ENCODE measurements around the gene TAS1R3.

TAS1R3 gene

DNA sequence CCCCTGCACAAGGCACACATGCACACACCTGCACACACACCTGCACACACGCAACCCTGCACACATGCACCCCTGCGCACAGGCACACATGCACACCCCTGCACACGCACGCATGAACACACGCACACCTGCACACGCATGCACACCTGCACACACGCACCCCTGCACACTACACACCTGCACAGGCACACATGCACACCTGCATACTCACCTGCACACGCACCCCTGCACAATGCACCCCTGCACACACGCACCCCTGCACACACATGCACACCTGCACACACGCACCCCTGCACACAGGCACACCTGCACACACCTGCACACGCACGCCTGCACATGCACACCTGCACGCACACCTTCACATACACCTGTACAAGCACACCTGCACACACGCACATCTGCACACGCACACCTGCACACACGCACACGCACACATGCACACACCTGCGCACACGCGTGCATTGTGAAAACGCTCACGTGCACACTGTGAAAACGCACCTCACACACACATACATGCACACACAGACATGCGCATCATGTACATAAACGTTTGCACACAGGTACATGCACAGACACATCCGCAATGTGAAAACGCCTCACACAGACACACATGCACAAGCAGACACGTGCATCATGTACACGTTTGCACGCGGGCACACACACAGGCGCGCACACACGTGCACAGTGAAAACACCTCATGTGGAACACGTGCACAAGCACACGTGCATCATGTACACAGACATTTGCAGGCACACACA is 9.9 kb downstream of the TAS1R3 start:
- DNase-seq: no peak

DNA sequence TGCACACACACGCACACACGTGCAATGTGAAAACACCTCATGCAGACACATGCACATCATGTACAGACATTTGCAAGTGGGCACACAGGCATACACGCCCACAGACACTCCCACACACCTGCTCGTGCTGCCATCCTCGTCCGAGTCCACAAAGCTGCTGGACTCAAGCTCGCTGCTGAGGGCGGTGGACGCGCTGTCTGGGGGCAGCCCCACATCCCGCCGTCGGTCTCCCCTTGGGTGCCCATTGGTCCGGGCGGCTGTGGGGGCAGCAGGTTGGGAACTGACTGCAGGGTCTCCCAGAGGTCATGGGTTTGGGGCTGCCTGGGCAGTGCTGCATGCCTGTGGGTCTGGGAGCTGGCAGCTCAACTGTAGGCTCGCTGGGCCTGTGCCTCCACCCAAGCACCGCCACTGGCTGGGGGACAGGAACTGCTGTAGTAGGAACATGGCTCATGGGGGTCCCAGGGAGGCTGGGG is 10.5 kb downstream of the TAS1R3 start:
- DNase-seq: no peak

DNA sequence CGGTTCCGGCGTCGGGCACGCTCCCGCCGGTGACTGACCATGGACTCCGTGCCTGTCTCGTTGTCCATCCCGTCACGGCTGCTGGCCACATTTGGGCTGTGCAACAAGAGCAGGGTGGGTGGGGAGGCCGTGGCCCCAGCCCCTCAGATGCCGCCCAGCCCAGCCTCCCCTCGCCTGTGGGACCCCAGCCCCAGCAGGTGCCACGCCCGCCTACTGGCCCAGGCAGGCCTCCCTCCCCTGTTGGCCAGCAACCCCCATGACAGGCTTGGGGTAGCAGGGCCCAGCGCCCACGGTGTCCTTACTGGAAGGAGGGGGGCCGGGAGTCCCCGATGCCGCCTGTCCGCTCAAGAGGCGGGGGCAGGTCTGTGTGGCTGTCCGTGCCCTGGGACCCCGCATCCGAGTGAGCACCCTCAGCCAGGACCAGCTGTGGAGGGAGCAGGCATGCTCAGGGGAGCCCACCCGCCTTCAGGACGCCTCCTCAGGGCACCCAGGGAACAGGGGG is 11.0 kb downstream of the TAS1R3 start:
- no peak for DNase-seq

DNA sequence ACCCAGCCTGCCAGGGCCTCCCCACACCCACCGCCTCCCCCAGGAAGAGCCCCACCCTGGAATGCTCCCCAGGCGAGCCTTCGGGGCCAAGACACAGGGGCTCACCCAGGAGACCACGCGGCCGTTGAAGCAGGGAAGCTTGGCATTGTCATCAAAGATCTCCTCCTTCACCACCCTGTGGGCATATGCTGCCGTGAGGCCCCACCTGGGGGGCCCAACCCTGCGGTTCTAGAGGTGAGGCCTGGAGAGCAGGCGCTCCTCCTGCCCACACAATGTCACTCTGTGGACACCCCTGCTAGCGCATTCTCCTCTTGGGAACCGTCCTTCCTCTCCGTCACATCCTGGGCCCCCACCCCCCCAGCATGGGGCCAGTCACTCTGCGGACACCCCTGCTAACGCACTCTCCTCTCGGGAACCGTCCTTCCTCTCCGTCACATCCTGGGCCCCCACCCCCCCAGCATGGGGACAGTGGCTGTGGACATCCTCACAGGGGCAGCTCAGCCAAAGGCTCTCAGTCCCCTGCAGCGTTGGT is 11.6 kb downstream of the TAS1R3 start:
- DNase-seq: no peak

DNA sequence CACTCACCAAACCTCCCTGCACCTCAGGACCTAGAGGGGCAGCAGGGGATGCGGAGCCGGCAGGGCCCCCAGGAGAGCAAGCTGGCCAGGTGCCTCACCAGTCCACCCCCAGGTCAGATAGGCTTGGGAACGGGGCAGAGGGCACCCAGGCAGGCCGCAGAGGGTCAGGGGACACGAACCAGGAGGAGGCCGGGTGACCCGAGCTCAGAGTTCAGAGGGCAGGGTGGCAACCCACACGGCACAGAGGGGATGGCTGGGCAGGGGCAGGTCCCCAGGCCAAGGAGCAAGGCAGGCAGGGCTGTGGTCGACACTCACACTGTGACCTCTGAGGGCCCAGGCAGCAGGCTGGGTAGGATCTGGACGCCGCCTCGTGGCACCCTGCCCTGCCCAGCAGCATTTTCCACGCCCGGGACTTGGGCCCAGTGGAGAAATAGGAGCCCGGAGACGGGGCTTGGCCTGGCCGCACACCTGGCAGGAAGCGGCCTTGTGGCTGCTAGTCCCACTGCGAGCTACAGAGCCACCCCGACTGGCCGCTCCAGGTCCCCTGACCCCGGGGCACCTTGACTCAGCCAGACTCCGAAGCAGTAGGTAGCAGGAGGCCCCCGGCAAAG is 12.8 kb downstream of the TAS1R3 start:
- no peak for DNase-seq

DNA sequence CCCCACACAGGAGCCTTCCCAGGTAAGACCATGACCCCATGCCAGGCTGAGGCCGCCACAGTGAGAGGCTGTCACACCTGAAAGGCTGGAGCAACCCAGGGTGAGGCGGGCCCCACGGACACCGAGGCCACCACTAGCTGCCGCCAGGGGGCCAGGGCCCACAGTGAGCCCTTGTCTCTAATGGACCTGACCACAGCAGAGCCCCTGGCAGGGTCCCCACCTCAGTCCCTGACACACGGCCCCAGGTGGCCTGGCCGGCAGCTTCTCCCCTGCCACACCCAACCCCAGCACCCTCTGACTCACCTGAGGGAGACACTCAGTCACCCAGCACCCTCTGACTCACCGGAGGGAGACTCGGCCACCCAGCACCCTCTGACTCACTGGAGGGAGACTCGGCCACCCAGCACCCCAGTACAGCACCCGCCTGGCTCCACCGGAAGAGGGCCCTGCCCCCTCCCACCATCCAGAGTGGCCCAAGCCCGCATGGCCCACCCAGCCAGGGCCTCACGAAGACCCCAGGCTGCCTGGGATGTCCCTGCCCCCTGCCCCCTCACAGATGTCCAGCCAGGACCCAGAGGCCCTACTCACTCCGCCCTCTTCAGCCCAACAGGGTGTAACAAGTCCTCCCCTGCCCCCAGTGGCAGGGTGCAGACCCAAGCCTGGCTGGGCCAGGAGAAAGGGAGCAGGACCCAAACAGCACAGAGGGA is 13.7 kb downstream of the TAS1R3 start:
- DNase-seq: no peak

DNA sequence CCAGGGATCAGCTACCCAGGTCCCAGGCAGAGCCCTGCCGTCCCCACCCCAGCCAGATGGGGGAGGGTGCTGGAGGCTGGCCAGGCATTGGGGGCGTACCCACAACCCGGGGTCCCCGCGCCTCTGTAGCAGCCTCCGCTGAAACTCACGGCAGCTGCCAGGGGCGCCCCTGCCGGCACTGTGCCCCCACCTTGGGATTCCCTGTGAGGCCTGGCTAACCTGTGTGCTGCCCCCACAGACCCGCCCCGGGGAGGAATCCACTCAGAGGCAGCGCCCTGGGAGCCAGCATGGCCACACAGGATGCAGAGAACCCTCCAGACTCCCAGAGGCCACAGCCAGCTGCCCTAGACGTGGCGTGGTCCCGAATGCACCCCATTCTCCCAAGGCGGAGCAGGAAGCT is 14.3 kb downstream of the TAS1R3 start:
- no peak for DNase-seq

DNA sequence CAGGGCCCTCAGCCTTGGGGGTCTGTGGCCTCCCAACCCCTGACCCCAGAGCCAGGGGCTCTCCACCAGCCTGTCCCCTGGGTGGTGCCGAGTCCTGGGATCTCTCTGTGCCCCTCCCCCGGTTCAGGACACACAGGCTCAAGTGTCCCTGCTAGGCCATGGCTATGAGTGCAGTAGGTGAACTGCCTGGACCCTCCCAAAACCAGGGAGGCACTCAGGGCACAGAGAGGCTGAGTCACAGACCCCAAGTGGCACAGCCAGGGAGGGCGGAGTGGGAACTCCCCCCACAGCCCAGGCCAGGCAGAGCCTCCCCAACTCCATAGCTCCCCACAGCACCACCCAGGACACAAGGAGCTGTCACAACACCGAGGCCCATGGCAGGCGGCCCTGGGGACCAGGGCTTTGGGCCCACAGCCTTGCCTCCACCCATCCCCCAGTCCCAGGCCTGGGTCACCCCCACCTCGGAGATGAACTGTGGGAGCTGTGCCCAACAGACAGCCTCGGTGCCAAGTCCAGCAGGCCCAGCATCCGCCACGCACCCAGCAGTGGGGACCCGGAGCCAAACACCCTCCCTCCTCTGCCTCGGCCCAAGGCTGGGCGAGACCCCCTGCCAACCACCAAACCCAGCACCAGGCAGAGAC is 14.9 kb downstream of the TAS1R3 start:
- DNase-seq: no peak

DNA sequence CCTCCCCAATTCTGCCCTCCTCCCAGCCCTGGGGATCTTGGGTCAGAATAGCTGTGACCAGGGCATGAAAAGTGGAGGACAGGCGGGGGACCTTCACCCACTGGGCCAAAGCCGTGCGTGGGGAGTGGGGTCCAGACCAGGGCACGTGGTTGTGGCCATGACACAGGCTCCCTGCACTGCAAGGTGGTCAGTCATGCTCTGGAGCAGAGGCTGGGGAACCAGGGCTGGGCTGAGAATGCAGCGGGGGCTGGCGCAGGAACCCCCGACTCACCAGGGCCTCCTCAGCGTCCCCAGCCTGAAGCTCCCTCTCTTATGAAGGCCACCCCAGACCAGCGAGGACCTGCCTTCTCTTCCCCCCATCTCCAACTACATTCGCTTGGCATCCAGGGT is 15.4 kb downstream of the TAS1R3 start:
- DNase-seq: no peak

DNA sequence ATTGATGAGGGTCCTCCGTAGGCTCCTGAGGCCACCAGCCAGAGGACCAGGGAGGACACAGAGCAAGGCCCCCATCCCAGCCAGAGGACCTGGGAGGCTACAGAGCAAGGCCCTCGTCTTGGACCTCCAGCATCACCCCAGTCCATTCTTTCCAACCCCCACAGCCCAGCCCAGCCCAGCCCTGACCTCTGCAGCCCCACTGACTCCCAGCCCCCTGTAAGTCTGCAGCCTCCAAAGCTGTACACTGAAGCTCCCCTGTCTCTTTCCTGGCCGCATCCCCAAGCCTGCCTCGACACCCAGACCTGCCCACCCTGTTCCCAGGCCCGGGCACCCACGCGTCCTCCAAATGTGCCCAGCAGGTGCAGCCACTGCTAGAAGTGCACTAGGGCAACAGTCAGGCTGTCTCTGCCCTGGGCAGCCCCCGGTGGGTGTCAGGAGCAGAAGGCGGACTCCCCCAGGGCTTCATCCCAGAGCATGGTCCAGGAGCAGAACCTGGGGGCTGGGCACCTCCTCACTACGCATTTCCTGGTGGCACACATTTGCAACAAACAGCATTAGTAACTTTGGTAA is 16.0 kb downstream of the TAS1R3 start:
- DNase-seq: no peak

DNA sequence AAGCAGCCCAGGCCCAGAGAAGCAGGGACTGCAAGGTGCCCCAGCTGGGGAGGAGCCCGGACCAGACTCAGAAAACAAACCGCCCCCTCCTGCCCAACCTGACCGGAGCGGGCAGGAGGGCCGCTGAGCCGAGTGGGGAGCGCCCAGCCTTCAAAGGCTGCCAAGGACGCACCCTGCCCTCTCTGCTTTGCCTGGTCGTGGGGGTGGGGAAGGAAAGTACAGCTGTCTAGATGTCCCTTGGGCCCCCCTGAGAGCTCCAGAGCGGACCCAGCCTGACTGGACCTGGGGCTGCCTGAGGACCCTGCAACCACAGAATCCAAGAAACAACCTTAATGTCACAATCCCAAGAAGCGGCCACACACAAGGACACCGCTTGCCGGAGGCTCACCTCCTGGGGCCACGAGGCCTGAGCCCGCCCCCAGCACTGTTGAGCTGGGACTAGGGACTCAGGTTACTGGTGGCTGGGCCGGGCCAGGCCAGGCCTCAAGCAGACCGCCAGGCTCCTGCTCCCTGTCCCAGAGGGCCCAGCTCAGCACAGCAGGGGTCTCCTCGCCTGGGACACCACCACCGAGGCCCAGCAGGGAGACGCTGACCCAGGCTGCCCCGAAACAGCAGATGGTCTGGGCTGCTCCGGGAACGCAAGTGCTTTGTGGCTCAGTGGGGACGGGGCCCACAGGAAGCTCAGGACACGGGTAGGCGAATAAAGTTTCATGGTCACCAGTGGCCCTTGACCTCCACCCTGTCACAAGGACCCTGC is 16.8 kb downstream of the TAS1R3 start:
- no peak for DNase-seq

DNA sequence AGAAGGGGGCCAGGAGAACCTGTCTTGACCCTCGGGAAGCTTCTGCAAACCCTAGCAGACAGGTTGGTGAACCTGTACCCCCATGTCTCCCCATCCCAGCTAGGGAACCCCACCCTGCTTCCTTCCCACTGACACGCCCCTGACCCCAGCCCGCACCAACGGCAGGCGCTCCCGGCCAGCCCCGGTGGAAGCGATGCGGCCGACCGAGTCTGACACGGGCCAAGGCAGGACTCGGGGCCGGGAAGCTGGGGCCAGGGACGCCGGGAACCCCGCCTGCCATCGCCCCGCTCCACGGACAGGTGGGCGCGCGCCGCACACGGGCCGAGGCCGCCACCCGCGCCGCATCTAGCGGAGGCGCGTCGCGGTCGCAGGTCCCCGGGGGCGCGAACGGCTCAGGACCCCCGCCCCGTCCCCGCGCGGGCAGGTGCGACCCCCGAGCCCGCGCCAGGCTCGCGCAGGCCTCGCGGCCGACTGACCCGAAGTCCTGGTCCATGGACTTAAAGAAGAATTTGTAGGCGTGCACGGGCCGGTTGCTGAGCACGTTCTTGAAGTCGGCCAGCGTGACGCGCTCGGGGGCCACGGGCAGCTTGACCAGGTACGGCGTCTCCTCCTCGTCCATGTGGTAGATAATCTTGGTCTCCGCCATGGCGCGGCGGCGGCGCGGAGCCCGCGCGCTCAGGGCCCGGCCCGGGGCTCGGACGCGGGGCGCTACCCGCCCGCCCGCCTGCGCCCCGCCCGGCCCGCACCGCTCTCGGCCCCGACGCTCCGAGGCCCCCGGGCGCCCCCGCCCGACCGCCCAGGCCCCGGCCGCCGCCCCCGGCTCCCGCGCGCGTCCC is 17.6 kb downstream of the TAS1R3 start:
- no peak for DNase-seq

DNA sequence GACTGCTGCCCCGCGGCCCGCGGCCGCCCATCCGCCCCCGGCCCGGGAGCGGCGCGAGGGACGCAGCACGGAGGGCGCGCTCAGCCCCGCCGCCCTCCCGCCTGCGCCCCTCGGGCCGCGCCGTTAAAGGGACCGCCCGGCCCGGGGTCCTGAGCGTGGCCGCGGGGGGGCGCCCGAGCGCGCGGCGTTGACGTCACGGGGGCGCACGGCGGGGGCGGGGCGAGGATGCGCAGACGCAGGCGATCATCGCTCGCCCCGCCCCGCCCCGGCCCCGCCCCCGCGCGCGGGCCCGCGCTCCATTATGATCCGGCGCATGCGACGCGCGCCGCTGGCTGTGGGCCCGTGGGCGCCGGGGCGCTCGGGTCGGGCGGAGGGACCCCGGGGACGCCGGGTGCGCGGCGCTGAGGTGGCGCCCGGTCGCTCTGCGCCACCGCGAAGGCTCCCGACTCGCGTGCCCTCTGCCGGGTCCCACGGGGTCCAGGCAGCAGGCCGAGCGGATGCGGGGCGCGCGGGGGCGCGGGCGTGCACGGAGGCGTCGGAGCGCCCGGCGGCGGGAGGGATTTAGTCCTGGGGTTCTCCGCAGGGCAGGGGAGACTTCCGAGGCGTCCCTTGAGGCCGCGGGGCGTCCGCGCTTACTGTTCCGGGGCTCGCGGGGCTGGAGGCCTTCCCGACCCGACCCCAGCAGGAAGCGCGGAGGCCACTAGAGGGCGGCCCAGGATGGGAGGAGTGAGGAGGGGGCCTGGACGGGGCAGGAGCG is 18.4 kb downstream of the TAS1R3 start, which contains the start of gene DVL1:
TSS of gene DVL1 (minus strand) at position 163 of the 757 bp plus-strand sequence. CDS start 353 bp downstream, outside the sequence.
- no peak for DNase-seq

DNA sequence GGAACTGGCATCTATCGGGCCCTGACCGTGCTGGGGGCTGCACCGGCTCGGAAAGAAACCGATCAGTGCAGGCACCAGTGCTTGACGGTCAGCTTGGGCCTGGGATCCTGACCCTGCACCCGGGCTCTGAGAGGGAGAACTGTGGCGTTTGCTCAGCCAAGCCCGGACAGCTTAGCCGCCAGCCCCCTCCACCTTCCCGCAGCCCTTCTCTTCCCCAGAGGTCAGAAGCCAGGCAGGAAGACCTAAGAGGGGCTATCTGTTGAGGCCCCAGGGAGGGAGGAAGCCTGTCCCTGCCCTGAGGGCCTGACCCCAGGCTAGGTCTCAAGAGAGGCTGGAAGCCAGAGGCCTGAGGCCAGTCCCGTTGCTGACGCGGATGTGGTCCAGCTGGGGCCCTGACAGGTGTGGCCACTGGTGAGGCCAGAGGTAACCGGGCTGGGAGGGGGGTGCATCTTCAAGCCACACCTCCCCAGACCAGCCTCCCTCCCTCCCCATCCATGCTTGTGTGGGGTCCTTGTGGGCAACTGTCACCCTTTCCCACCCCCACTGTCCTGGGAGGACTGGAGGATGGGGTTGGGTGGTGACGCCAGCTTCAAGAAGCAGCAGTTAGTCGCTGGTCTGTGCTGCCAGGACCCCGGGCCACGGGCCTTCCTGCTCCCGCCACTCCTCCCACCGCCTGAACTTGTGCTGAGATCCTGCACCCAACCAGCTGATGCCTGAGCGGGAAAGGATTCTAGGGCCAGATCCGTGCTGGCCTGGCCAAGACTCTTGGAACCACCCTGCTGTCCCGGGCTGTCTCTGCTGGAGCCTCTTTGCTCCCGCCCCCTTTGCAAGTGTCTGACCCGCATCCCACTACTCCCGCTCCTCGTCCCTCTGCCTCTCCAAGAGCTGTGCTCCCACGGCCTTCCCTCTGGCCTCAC is 20.7 kb downstream of the TAS1R3 start:
- no peak for DNase-seq

DNA sequence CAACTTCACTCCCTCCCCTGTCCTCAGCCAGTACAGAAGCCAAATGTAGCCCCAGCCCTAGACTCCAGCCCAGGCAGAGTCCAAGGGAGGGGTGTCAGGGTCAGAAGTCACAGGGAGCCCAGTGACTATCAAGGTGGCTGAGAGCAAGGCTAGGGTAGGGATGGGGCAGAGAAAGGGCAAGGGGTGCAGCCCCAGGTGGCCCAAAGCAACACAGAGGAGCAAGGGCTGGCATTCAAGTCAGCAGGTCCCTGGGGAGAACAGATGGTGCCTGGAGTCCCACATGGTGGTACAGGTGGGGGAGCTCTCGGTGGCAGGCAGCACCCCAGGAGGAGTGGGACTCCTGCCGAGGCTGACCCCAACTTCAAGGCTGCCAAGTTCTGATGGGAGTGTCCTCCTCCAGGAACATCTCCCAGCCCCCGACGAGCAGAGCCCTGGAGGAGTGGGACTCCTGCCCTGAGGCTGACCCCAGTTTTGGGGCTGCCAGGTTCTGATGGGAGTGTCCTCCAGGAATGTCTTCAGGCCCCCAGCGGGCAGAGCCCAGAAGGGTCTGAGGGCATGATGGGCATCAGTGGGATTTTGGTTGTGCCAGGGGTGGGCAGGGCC is 21.8 kb downstream of the TAS1R3 start:
- DNase-seq: no peak

DNA sequence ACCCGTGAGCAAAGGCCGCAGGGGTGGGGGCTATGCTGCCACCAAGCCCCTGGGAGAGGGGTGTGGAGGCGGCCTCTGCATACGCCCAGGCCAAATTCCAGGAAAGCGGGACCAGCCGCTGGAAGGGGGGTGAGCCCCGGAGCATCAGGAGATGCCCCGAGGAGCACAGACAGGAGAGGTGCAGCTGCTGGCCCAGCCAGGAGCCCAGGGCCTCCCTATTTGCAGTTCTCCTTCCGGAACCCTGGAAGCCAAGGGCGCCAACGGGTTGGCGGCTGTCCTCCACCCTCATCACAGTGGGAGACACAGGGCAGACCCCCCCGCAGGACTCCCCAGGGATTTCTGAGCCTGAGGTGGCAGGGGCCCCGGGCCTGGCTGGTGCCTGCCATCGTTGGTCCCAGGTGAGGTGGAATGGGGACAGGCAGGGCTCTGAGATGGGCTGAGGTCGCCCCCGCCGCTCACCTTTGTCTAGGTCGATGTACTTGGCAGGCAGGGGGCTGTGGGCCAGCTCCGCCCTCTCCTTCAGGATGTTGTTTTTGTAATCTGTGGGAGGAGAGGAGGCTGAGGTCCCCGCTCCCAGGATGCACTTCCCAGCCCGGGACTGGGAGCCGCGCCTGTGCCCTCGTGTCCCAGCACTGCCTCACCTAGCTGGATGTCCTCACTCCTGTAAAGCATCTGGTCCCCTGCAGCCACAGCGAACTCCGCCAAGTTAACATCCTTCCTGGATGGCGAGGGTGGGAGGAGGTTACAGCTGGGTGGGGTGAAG is 22.5 kb downstream of the TAS1R3 start:
- DNase-seq: no peak

Measured in NCI-H1048 (cell line).